HepG2 (cell line): ENCODE results near the gene DNMT1. TPM values are rescaled to one million over a fixed set of nuclear protein-coding genes. Genes with fewer than 3 reads are reported as not detected.

Source experiments
- ATF6 ChIP-seq: sonication (generic); formaldehyde crosslinking; conservative IDR thresholded peaks from 2 replicates; pipeline ENCODE4 v1.4.0; 2020; ENCODE audit warnings: missing genetic modification reagents
- FIP1L1 ChIP-seq: fragments of 200-400 bp; formaldehyde crosslinking; IDR thresholded peaks from 2 replicates; pipeline ENCODE4 v1.6.1; 2018; ENCODE audit warnings: low read depth, mild to moderate bottlenecking, low read length, moderate library complexity, borderline replicate concordance; ENCODE audit not compliant: insufficient read depth
- GRHL1 ChIP-seq: sonication (generic); formaldehyde crosslinking; conservative IDR thresholded peaks from 2 replicates; pipeline ENCODE4 v1.8.0; 2022; ENCODE audit warnings: missing genetic modification reagents
- GTF3A ChIP-seq: sonication (generic); formaldehyde crosslinking; conservative IDR thresholded peaks from 2 replicates; pipeline ENCODE4 v1.4.0; 2020; ENCODE audit warnings: mild to moderate bottlenecking, missing genetic modification reagents
- ISX ChIP-seq: sonication (generic); formaldehyde crosslinking; conservative IDR thresholded peaks from 2 replicates; pipeline ENCODE4 v1.5.0; 2020; ENCODE audit warnings: missing genetic modification reagents
- JUNB ChIP-seq: sonication (generic); formaldehyde crosslinking; IDR thresholded peaks from 2 replicates; pipeline ENCODE4 v1.8.0; 2022; ENCODE audit warnings: missing genetic modification reagents, mild to moderate bottlenecking, borderline replicate concordance
- MTA3 ChIP-seq: sonication (generic); formaldehyde crosslinking; IDR thresholded peaks from 2 replicates; pipeline ENCODE4 v1.4.0; 2020; ENCODE audit warnings: missing genetic modification reagents
- NR3C1 ChIP-seq: sonication (generic); formaldehyde crosslinking; IDR thresholded peaks from 2 replicates; pipeline ENCODE4 v1.4.0; 2020; ENCODE audit warnings: missing genetic modification reagents
- SAFB2 ChIP-seq: sonication (generic); formaldehyde crosslinking; IDR thresholded peaks from 2 replicates; pipeline ENCODE4 v1.5.1; 2020; ENCODE audit warnings: missing genetic modification reagents, low read depth, mild to moderate bottlenecking, borderline replicate concordance
- SCMH1 ChIP-seq: sonication (generic); formaldehyde crosslinking; IDR thresholded peaks from 2 replicates; pipeline ENCODE4 v1.9.0; 2021; ENCODE audit warnings: missing genetic modification reagents, mild to moderate bottlenecking, borderline replicate concordance
- SP140L ChIP-seq: sonication (generic); formaldehyde crosslinking; IDR thresholded peaks from 2 replicates; pipeline ENCODE4 v1.4.0; 2020; ENCODE audit warnings: missing genetic modification reagents, borderline replicate concordance
- THAP11 ChIP-seq: IDR thresholded peaks from 2 replicates; pipeline ENCODE4 v1.6.1; 2016; ENCODE audit warnings: missing biosample characterization, missing genetic modification reagents
- ZNF232 ChIP-seq: sonication (generic); formaldehyde crosslinking; IDR thresholded peaks from 2 replicates; pipeline ENCODE4 v1.4.0; 2020; ENCODE audit warnings: missing genetic modification reagents, borderline replicate concordance
- ZNF264 ChIP-seq: sonication (generic); formaldehyde crosslinking; IDR thresholded peaks from 2 replicates; pipeline ENCODE4 v1.4.0; 2020; ENCODE audit warnings: missing genetic modification reagents
- ZNF292 ChIP-seq: sonication (generic); formaldehyde crosslinking; IDR thresholded peaks from 2 replicates; pipeline ENCODE4 v1.8.1; 2022; ENCODE audit warnings: mild to moderate bottlenecking, low read depth, missing genetic modification reagents, borderline replicate concordance
- ZNF580 ChIP-seq: IDR thresholded peaks from 2 replicates; pipeline ENCODE4 v1.6.1; 2016; ENCODE audit warnings: low read depth, borderline replicate concordance
- ZNF616 ChIP-seq: sonication (generic); formaldehyde crosslinking; IDR thresholded peaks from 2 replicates; pipeline ENCODE4 v1.5.0; 2020; ENCODE audit warnings: low read depth, mild to moderate bottlenecking, missing genetic modification reagents
- ZNF709 ChIP-seq: sonication (generic); formaldehyde crosslinking; IDR thresholded peaks from 2 replicates; pipeline ENCODE4 v1.5.0; 2020; ENCODE audit warnings: mild to moderate bottlenecking, missing genetic modification reagents
- ZNF768 ChIP-seq: sonication (generic); formaldehyde crosslinking; IDR thresholded peaks from 2 replicates; pipeline ENCODE4 v1.4.0; 2020; ENCODE audit warnings: missing genetic modification reagents
- polyA plus RNA-seq, 8 experiments: library from polyadenylated mRNA; depleted of rRNA in 3 of 8; stranded (reverse) in 7 of 8; unstranded in 1 of 8; fragments of >200 nt; fragmentation: Illumina TruSeq in 4 of 8; extraction: Trizol in 4 of 8; gene quantifications; 2 replicates each; pipeline versions ENCODE4 v1.2.1 to v1.2.3, GENCODE V29; 2011 to 2016; ENCODE audit warnings: low read depth in 4 of 8, missing spikeins in 1 of 8, mixed read lengths in 1 of 8; ENCODE audit not compliant: insufficient read depth in 1 of 8
- total RNA-seq, 5 experiments: library from RNA; depleted of rRNA; stranded (reverse); fragments of >200 nt; fragmentation: Illumina TruSeq; extraction: Trizol; gene quantifications; 2 replicates each; pipeline ENCODE4 v1.2.3, GENCODE V29; 2016; ENCODE audit warnings: low read depth in 1 of 5
- TF ChIP-seq, protein P1 (sequence below): sonication (generic); formaldehyde crosslinking; IDR thresholded peaks from 2 replicates; pipeline ENCODE4 v1.4.0; 2020; ENCODE audit warnings: missing genetic modification reagents, borderline replicate concordance
- TF ChIP-seq, protein P2 (sequence below): sonication (generic); formaldehyde crosslinking; IDR thresholded peaks from 2 replicates; pipeline ENCODE4 v1.8.1; 2023; ENCODE audit warnings: mild to moderate bottlenecking, missing genetic modification reagents, borderline replicate concordance
- TF ChIP-seq, protein P3 (sequence below): IDR thresholded peaks from 2 replicates; pipeline ENCODE4 v1.6.1; 2012; ENCODE audit warnings: inconsistent platforms

DNMT1 gene
- total and polyA plus RNA-seq, 2 of the 13 experiments (the other 11 are each of a cell fraction or from before 2014, with no cell fraction given) = 31.2 to 91.1 TPM

- TF ChIP-seq SAFB2 (CRISPR knock-in tag) (no peak), ISX (0 out of 2 replicates have a peak, but pooled peaks have one; percentile 17), GTF3A (no peak), ZNF709 (CRISPR knock-in tag) (0 out of 2 replicates have a peak, but pooled peaks have one; percentile 60), JUNB (0 out of 2 replicates have a peak, but pooled peaks have one; percentile 27), ZNF264 (CRISPR knock-in tag) (no peak), FIP1L1 (no peak), SCMH1 (CRISPR knock-in tag) (no peak), SP140L (CRISPR knock-in tag) (no peak), MTA3 (CRISPR knock-in tag) (no peak), ZNF232 (no peak), ZNF616 (CRISPR knock-in tag) (peak; percentile 78; the same call in 1 of the 2 replicates), ATF6 (CRISPR knock-in tag) (no peak), NR3C1 (no peak), ZNF292 (CRISPR knock-in tag) (0 out of 2 replicates have a peak, but pooled peaks have one; percentile 44), GRHL1 (CRISPR knock-in tag) (no peak), THAP11 (CRISPR knock-in tag) (0 out of 2 replicates have a peak, but pooled peaks have one; percentile 33), ZNF580 (CRISPR knock-in tag) (peak; percentile 54; the same call in 1 of the 2 replicates), ZNF768 (CRISPR knock-in tag) (peak; percentile 74; the same call in 1 of the 2 replicates)
- TF ChIP-seq, protein P1, sequence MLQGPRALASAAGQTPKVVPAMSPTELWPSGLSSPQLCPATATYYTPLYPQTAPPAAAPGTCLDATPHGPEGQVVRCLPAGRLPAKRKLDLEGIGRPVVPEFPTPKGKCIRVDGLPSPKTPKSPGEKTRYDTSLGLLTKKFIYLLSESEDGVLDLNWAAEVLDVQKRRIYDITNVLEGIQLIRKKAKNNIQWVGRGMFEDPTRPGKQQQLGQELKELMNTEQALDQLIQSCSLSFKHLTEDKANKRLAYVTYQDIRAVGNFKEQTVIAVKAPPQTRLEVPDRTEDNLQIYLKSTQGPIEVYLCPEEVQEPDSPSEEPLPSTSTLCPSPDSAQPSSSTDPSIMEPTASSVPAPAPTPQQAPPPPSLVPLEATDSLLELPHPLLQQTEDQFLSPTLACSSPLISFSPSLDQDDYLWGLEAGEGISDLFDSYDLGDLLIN = no peak
- TF ChIP-seq, protein P2, sequence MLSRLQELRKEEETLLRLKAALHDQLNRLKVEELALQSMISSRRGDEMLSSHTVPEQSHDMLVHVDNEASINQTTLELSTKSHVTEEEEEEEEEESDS (CRISPR knock-in tag) = no peak
- TF ChIP-seq, protein P3, sequence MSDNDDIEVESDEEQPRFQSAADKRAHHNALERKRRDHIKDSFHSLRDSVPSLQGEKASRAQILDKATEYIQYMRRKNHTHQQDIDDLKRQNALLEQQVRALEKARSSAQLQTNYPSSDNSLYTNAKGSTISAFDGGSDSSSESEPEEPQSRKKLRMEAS = peak; percentile 96
Measured at GRCh38 chr19:10206226-10206885, 11.6 kb upstream of the DNMT1 start (continued).
